BJ (cell line): ENCODE measurements around the gene USP17L13. TPM values are rescaled to one million over a fixed set of nuclear protein-coding genes. Genes with fewer than 3 reads are reported as not detected.
"Not testable (repeated sequence)": the region's sequence is repeated elsewhere in the genome, so short reads cannot be mapped to it uniquely, and the experiment has no call there.

Experiments
- CTCF ChIA-PET: fragments of 350-600 bp; formaldehyde crosslinking; extraction: SDS; loops from one replicate; lab custom pipeline; 2021; ENCODE audit warnings: antibody characterized with exemption, inconsistent platforms; lab: Yijun Ruan, JAX
- POLR2A ChIA-PET: fragments of 300-600 bp; sonication (Branson Sonifier 250); formaldehyde crosslinking; extraction: SDS; loops from one replicate; lab custom pipeline; 2021; ENCODE audit warnings: antibody characterized with exemption; lab: Charles Lee
- DNase-seq: peaks from one replicate; pipeline ENCODE4 v3.0.0-alpha.2; 2011; ENCODE audit warnings: low read depth
- H3K27me3 ChIP-seq: 2 replicates; pipeline ENCODE4 v1.6.0; 2011; ENCODE audit warnings: low read length; ENCODE audit not compliant: control insufficient read depth, insufficient read depth
- H3K36me3 ChIP-seq: 2 replicates; pipeline ENCODE4 v1.5.1; 2011; ENCODE audit warnings: low read length; ENCODE audit not compliant: control insufficient read depth, insufficient read depth
- H3K4me3 ChIP-seq: 2 replicates; pipeline ENCODE4 v1.5.1; 2011; ENCODE audit warnings: low read depth, mild to moderate bottlenecking, control low read depth, low read length
- polyA plus RNA-seq: library from polyadenylated mRNA; depleted of rRNA; stranded (reverse); fragments of >200 nt; gene quantifications from 2 replicates; pipeline ENCODE4 v1.2.3, GENCODE V29; 2011; rRNA removed

USP17L13 gene
- polyA plus RNA-seq, 1 experiment, result not detected

DNA sequence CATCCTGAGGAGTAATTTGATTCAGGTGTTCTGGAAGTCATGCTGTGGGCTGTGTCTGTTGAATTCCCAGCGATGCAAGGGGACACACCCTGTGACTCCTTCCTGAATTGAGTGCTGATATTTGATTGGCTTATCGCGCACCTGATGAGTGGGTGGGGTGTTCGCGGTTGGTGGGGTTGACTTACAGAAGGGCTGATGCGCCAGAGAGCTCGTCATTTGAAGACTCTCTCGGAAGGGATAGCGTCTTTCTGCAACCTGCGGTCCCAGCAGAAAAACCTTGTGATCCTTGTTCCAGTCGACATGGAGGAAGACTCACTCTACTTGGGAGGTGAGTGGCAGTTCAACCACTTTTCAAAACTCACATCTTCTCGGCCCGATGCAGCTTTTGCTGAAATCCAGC lies 37.9 kb downstream of the USP17L13 start, which contains the start of gene USP17L21:
USP17L21 (plus strand) TSS at position 301 of the 400 bp plus-strand sequence; CDS start at position 301, 0 bp downstream.
- H3K27me3 ChIP-seq, H3K4me3 ChIP-seq, H3K36me3 ChIP-seq, DNase-seq, POLR2A ChIA-PET, CTCF ChIA-PET: not testable (repeated sequence)

DNA sequence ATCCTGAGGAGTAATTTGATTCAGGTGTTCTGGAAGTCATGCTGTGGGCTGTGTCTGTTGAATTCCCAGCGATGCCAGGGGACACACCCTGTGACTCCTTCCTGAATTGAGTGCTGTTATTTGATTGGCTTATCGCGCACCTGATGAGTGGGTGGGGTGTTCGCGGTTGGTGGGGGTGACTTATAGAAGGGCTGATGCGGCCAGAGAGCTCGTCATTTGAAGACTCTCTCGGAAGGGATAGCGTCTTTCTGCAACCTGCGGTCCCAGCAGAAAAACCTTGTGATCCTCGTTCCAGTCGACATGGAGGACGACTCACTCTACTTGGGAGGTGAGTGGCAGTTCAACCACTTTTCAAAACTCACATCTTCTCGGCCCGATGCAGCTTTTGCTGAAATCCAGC lies 42.6 kb downstream of the USP17L13 start, which contains the start of gene USP17L22:
USP17L22 (plus strand) TSS at position 301 of the 400 bp plus-strand sequence; CDS start at position 301, 0 bp downstream.
- CTCF ChIA-PET, H3K27me3 ChIP-seq, H3K36me3 ChIP-seq, DNase-seq, H3K4me3 ChIP-seq, POLR2A ChIA-PET: not testable (repeated sequence)

DNA sequence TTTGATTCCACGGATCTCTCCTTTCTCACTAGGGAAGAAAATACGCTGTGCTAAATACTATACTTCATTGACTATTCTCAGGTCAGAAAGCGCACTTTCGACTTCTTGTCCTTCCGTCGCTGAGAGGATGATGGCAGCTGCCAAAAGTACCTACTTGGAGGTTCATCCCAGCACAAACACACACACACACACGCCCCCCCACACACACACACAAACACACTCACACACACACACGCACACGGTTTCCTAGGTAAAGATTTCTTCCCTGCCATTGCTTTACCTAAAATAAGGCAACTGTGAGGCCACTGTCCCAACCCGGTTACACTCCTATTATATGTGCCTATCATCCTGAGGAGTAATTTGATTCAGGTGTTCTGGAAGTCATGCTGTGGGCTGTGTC lies 47.0 kb downstream of the USP17L13 start:
- POLR2A ChIA-PET, DNase-seq, H3K4me3 ChIP-seq, H3K27me3 ChIP-seq, CTCF ChIA-PET, H3K36me3 ChIP-seq: not testable (repeated sequence)

Other genes with a start within 250 kb of the USP17L13 start
- not detected in 2 replicates for gene FAM90A26, start 54.5 kb upstream of the USP17L13 start, polyA plus RNA-seq
- not detected in 2 replicates for gene USP17L10, start 14.2 kb upstream of the USP17L13 start, polyA plus RNA-seq
- gene USP17L11, start 9.5 kb upstream of the USP17L13 start, polyA plus RNA-seq, result not detected in 2 replicates
- gene USP17L12, start 4.7 kb upstream of the USP17L13 start, polyA plus RNA-seq, result not detected in 2 replicates
- not detected in 2 replicates for gene USP17L15, start 9.5 kb downstream of the USP17L13 start, polyA plus RNA-seq
- gene USP17L17, start 19.0 kb downstream of the USP17L13 start, polyA plus RNA-seq, result not detected in 2 replicates
- gene USP17L18, start 23.7 kb downstream of the USP17L13 start, polyA plus RNA-seq, result not detected in 2 replicates
- not detected in 2 replicates for gene USP17L19, start 28.5 kb downstream of the USP17L13 start, polyA plus RNA-seq
- gene USP17L20, start 33.2 kb downstream of the USP17L13 start, polyA plus RNA-seq, result not detected in 2 replicates
- not detected in 2 replicates for gene USP17L21, start 38.0 kb downstream of the USP17L13 start, polyA plus RNA-seq
- not detected in 2 replicates for gene USP17L22, start 42.7 kb downstream of the USP17L13 start, polyA plus RNA-seq
- gene USP17L24, start 100.3 kb downstream of the USP17L13 start, polyA plus RNA-seq, result not detected in 2 replicates
- not detected in 2 replicates for gene USP17L25, start 105.0 kb downstream of the USP17L13 start, polyA plus RNA-seq
- gene USP17L26, start 109.8 kb downstream of the USP17L13 start, polyA plus RNA-seq, result not detected in 2 replicates
- not detected in 2 replicates for gene USP17L5, start 114.5 kb downstream of the USP17L13 start, polyA plus RNA-seq
- gene USP17L27, start 119.3 kb downstream of the USP17L13 start, polyA plus RNA-seq, result not detected in 2 replicates
- not detected in 2 replicates for gene USP17L28, start 124.0 kb downstream of the USP17L13 start, polyA plus RNA-seq
- gene USP17L29, start 128.7 kb downstream of the USP17L13 start, polyA plus RNA-seq, result not detected in 2 replicates
- not detected in 2 replicates for gene USP17L30, start 138.2 kb downstream of the USP17L13 start, polyA plus RNA-seq
- not detected in 2 replicates for gene DEFB131A, start 219.5 kb downstream of the USP17L13 start, polyA plus RNA-seq